Natural killer cell treated with Interleukin-12 subunit alpha and Interleukin-12 subunit beta and Interleukin-15 and Interleukin-18, amount 100 ng/mL, for 72 hours (primary cell): Measurements from ENCODE around the gene MRPL47. TPM values are rescaled to one million over a fixed set of nuclear protein-coding genes. Genes with fewer than 3 reads are reported as not detected.
"Not testable (repeated sequence)": the region's sequence is repeated elsewhere in the genome, so short reads cannot be mapped to it uniquely, and the experiment has no call there.

Experiments used
- ATAC-seq, 2 donors: fragments of 150-1000 bp; cut with Tn5 transposase in 1 of 2; sonication (Bioruptor Pico), chemical (Tn5 transposase) in 1 of 2; 2 replicates each; pipeline ENCODE4 v1.10.0; 2021
- DNase-seq: peaks from one replicate; pipeline ENCODE4 v3.0.0; 2022; ENCODE audit warnings: low spot score
- H3K27ac Mint-ChIP-seq, 2 donors: 1 replicate in 1 of 2; 2 replicates in 1 of 2; pipeline ENCODE4 v1.8.0; 2022; ENCODE audit warnings: mixed read lengths in 2 of 2, mild to moderate bottlenecking in 1 of 2, moderate library complexity in 1 of 2
- H3K27me3 Mint-ChIP-seq, 2 donors: 1 replicate in 1 of 2; 2 replicates in 1 of 2; pipeline ENCODE4 v1.8.0; 2022; ENCODE audit warnings: mixed read lengths in 2 of 2
- H3K36me3 Mint-ChIP-seq: one replicate; pipeline ENCODE4 v1.8.0; 2022; ENCODE audit warnings: mixed read lengths
- H3K4me1 Mint-ChIP-seq, 2 donors: 1 replicate in 1 of 2; 2 replicates in 1 of 2; pipeline ENCODE4 v1.8.0; 2022; ENCODE audit warnings: low read depth in 2 of 2, mixed read lengths in 2 of 2, mild to moderate bottlenecking in 1 of 2
- H3K4me3 Mint-ChIP-seq: one replicate; pipeline ENCODE4 v1.8.0; 2022; ENCODE audit warnings: mixed read lengths
- H3K9me3 Mint-ChIP-seq: 2 replicates; pipeline ENCODE4 v1.8.0; 2022; ENCODE audit warnings: mixed read lengths
- total RNA-seq, 2 donors: library from RNA; stranded (reverse); gene quantifications; one replicate each; pipeline ENCODE4 v1.2.3, GENCODE V29; 2022

MRPL47 gene
- 10 to 100 TPM; 38.8 to 42.7 TPM for total RNA-seq

DNA sequence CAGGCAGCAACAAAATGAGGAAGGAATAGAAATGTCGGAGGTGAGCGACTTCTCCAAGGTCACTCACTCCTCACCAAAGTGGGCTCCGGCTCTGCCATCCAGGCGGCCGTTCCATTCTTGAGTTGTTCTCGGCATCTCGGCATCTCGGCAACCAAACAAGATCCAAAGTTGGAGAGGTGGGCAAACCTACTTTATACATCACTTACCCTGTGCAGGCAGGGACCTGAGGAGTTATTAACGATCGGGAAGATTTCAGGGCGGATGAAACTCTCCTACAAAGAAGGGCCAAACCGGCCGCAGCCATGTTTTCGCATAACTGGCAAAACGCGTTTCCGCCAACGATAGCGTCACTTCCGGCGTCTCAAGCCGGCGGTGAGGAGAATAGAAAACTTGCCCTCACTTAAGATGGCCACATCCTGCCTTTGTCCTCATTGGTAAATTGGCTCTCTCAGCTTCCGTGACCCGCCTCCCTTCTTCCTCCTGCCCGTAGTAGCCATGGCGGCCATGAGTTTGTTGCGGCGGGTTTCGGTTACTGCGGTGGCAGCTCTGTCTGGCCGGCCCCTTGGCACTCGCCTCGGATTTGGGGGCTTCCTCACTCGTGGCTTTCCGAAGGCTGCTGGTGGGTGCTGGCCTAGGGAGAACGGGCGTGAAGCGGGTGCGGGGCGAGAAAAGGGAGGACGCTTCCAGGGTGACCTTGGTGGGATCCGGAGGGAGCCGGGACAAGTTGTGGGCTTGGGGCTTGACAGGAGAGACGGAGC, at the start of gene MRPL47, which contains the start of gene NDUFB5:
Gene MRPL47, minus strand, starts transcription at position 318 of the 758 bp plus-strand sequence. Its CDS starts 14 bp downstream, at position 304.
Gene NDUFB5, plus strand, starts transcription at position 474 of the 758 bp plus-strand sequence. Its CDS starts 22 bp downstream, at position 496.
- Mint-ChIP-seq H3K27ac (peak within 1 kb of the TSS; percentile 95 to 99), H3K9me3 (no peaks in the 10 kb centered on the region), H3K27me3 (no peaks in the 10 kb centered on the region), H3K4me1 (peaks cover 29 to 33% of the 10 kb centered on the region in 2 donors), H3K36me3 (peaks cover 15% of the 10 kb centered on the region), H3K4me3 (peak within 1 kb of the TSS; percentile 95)
- ATAC-seq (peak; percentile 97 to 100), DNase-seq (peak; percentile 92)

- H3K27me3 Mint-ChIP-seq = peaks cover 4 to 18% of the 10 kb centered on the region in 2 donors
- H3K27ac Mint-ChIP-seq = peak overlapping the region; percentile 76 to 86
- peaks cover 4% of the 10 kb centered on the region for H3K36me3 Mint-ChIP-seq
- DNase-seq = peak; percentile 66
- no peaks in the 10 kb centered on the region for H3K9me3 Mint-ChIP-seq
- peak overlapping the region; percentile 84 for H3K4me3 Mint-ChIP-seq
- ATAC-seq = peak; percentile 77 to 81
- peaks cover 25 to 26% of the 10 kb centered on the region in 2 donors for H3K4me1 Mint-ChIP-seq
These were observed 48.8 kb upstream of the MRPL47 start for GRCh38 chr3:179653096-179653797.

DNA sequence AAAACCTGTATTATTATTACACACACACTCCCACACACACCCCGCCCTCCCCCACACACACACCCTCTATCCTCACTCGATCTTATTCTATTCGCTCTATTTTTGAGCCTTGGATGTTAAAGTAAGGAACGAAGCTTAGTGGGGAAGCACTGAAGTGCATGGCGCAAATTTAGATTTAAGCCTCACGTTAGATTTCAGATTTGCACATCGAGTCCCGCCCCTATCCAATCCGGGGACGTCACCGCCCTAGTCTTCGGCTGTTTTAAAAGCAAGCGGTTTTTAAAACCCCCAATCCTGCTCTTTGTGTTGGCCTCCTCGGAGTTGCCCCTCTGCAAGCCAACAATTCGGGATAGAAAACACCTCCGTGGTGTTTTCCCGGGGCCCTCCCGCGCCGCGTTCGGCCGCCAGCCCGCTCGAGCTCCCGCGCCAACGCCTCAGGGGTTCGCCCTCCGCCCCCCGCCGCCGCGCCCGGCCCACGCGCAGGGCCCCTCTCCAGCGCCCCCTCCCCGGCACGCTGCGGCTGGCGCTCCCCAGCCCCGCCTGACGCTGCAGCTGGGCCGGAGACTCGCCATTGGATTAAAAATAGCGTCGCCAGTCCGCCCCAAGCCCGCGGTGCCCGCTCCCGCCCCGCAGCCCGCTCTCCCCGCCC, 48.1 kb upstream of the MRPL47 start, which contains the start of gene USP13:
Gene USP13, plus strand, starts transcription at position 594 of the 649 bp plus-strand sequence. CDS start 186 bp downstream, outside the sequence.
- H3K4me3 Mint-ChIP-seq = peak within 1 kb of the TSS; percentile 84
- no peaks in the 10 kb centered on the region for H3K9me3 Mint-ChIP-seq
- peaks cover 4 to 18% of the 10 kb centered on the region in 2 donors for H3K27me3 Mint-ChIP-seq
- H3K27ac Mint-ChIP-seq = peak within 1 kb of the TSS; percentile 76 to 86
- peak; percentile 67 for DNase-seq
- peaks cover 24 to 26% of the 10 kb centered on the region in 2 donors for H3K4me1 Mint-ChIP-seq
- ATAC-seq = peak; percentile 82 to 83
- H3K36me3 Mint-ChIP-seq = peaks cover 4% of the 10 kb centered on the region

DNA sequence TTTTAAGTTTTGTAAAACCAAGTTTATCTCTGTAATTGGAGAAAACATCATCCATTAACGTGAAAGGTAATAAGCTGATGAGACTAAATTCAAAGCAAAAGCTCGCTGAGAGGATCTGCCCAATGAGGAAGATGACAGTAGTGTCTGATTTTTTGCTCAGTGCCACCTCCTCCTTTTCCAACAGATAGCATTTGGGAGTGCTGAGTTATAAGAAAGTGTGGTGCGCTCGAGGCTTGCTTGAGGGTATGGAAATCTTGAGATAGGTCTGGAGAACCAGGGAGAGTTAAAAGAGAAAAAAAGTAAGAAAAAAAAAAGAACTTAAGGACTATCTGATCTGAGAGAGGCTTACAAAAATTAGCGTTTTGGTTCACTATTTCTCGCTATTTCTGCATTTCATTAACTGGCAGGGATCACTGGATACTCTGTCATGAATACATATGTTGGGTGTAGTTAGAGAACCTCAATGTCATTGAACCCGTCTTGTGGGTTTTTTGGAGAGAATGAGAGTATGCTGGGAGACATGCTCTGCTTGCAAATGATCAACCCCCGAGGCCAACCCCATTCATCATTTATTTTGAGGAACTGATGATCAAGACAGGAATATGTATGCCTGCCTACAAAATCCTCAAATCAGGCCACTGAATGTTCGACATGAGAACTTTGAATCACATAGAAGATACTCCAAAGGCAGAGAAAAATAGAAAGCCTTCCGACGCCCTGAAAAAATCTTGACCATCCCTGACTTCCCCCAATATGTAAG, 47.4 kb upstream of the MRPL47 start:
- Mint-ChIP-seq H3K9me3 (no peaks in the 10 kb centered on the region), H3K27ac (peak overlapping the region in 1 of 2 donors; percentile 64), H3K27me3 (peaks cover 4 to 18% of the 10 kb centered on the region in 2 donors), H3K4me1 (peaks cover 24 to 26% of the 10 kb centered on the region in 2 donors), H3K36me3 (peaks cover 4% of the 10 kb centered on the region), H3K4me3 (peak overlapping the region; percentile 50)
- DNase-seq = no peak
- no peak for ATAC-seq

DNA sequence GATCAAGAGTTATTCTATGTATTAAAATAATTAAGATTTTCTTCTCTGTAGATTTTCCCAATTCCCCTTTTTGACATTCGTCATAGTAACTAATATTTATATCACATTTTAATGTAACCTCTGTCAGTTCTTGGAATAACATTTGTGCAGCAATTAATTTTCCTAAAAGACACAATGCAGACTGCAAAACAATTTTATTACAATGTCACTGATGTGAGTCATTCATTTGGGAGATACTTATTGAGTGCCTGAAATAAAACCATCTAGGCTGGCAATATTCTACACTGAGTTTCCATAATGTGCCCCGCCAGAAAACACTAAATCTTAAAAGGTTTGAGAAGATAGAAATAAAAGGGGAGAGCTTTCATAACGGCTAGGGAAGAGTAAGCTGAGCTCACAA, 41.7 kb upstream of the MRPL47 start:
- no peak overlapping the region for H3K4me3 Mint-ChIP-seq
- DNase-seq (no peak), ATAC-seq (no peak)
- no peaks in the 10 kb centered on the region for H3K4me1 Mint-ChIP-seq
- H3K27ac Mint-ChIP-seq = no peak overlapping the region
- H3K9me3 Mint-ChIP-seq = no peaks in the 10 kb centered on the region
- no peaks in the 10 kb centered on the region for H3K27me3 Mint-ChIP-seq
- H3K36me3 Mint-ChIP-seq = no peaks in the 10 kb centered on the region

- not testable (repeated sequence) for DNase-seq, H3K36me3 Mint-ChIP-seq, ATAC-seq, H3K4me3 Mint-ChIP-seq, H3K27me3 Mint-ChIP-seq, H3K4me1 Mint-ChIP-seq, H3K9me3 Mint-ChIP-seq, H3K27ac Mint-ChIP-seq
These were observed 39.4 kb upstream of the MRPL47 start for GRCh38 chr3:179643837-179644236.

GRCh38 chr3:179642871-179643270, 38.4 kb upstream of the MRPL47 start:
- H3K4me1 Mint-ChIP-seq = no peaks in the 10 kb centered on the region
- no peaks in the 10 kb centered on the region for H3K9me3 Mint-ChIP-seq
- H3K27me3 Mint-ChIP-seq = peaks cover 0 to 2% of the 10 kb centered on the region in 2 donors
- H3K27ac Mint-ChIP-seq = no peak overlapping the region
- ATAC-seq = peak in 1 of 2 donors; percentile 15
- no peaks in the 10 kb centered on the region for H3K36me3 Mint-ChIP-seq
- DNase-seq = no peak
- no peak overlapping the region for H3K4me3 Mint-ChIP-seq

GRCh38 chr3:179640469-179640868, 36.0 kb upstream of the MRPL47 start:
- Mint-ChIP-seq H3K36me3 (no peaks in the 10 kb centered on the region), H3K9me3 (no peaks in the 10 kb centered on the region), H3K27me3 (peaks cover 0 to 2% of the 10 kb centered on the region in 2 donors)

GRCh38 chr3:179630753-179631451, 26.5 kb upstream of the MRPL47 start:
- Mint-ChIP-seq H3K36me3 (no peaks in the 10 kb centered on the region), H3K4me3 (no peak overlapping the region), H3K27ac (no peak overlapping the region), H3K27me3 (no peaks in the 10 kb centered on the region), H3K9me3 (no peaks in the 10 kb centered on the region), H3K4me1 (no peaks in the 10 kb centered on the region)
- DNase-seq (no peak), ATAC-seq (no peak)

More at GRCh38 chr3:179640469-179640868, 36.0 kb upstream of the MRPL47 start:
- H3K4me1 Mint-ChIP-seq = no peaks in the 10 kb centered on the region
- H3K4me3 Mint-ChIP-seq = no peak overlapping the region
- ATAC-seq = no peak
- DNase-seq = no peak
- no peak overlapping the region for H3K27ac Mint-ChIP-seq

DNA sequence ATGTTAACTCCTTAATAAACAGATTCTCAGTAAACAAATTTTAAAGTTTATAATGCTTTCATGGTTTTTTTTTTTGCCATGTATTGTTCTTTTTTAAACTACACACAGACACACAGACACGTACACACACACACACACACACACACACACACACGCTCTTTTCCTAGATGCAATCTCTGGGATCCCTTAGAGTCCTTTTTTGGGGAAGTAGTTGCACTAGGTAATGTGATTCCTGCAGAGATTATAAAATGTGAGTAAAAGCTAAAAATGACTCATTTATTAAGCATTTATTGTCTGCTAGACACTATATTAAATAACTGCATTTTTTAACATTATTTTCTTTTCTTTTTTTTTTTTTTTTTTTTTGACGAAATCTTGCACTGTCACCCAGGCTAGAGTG, 20.0 kb upstream of the MRPL47 start:
- peaks cover 27% of the 10 kb centered on the region for H3K36me3 Mint-ChIP-seq
- H3K4me3 Mint-ChIP-seq = no peak overlapping the region
- ATAC-seq (no peak), DNase-seq (no peak)
- no peaks in the 10 kb centered on the region for H3K4me1 Mint-ChIP-seq
- H3K9me3 Mint-ChIP-seq = no peaks in the 10 kb centered on the region
- no peaks in the 10 kb centered on the region for H3K27me3 Mint-ChIP-seq
- no peak overlapping the region for H3K27ac Mint-ChIP-seq

DNA sequence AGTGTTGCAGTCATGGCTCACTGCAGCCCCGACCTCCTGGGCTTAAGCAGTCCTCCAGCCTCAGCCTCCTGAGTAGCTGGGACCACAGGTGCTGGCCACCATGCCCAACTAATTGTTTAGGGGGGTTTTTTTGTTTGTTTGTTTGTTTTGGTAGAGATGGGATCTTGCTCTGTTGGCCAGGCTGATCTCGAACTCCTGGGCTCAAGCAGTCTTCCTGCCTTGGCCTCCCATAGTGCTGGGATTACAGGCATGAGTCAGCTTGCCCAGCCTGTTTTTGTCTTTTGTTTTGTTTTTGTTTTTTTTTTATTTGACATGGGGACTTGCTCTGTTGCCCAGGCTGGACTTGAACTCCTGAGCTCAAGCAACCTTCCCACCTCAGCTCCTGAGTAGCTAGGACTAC, 17.6 kb upstream of the MRPL47 start:
- Mint-ChIP-seq H3K9me3 (no peaks in the 10 kb centered on the region), H3K27me3 (no peaks in the 10 kb centered on the region), H3K4me1 (no peaks in the 10 kb centered on the region), H3K27ac (no peak overlapping the region), H3K36me3 (peaks cover 34% of the 10 kb centered on the region), H3K4me3 (no peak overlapping the region)
- ATAC-seq (no peak), DNase-seq (no peak)

DNA sequence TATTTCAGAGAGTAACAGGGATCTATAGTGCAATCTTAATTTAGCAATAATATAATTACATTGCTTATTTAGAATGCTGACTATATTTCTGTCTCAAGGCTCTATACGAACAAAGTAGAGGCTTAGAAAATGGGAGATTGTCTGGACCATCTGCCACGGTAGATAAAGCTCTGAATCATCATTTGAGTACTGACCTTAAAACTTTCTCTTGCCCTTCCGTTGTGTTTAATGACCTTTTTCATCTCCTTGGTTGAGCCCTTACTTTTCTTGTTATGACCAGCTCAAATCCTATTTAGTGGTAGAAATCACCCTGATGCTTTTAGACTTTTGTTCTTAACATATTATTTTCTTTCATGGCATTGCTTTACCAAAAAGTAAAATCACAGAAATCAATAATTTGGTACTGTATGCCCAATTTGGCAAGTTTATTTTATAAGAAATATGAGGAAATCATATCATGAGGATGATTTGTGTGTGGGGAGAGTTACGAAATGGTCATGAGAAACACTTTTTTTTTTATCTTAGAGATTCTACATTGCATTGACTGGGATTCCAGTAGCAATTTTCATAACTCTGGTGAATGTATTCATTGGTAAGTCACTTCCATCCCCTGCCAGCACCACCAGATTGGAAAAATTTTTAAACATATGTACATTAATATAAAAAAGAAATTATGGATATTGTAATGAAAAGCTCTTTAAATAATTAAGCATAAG, 11.2 kb upstream of the MRPL47 start:
- H3K27ac Mint-ChIP-seq = no peak overlapping the region
- H3K4me1 Mint-ChIP-seq = peaks cover 5% of the 10 kb centered on the region in 2 donors
- H3K4me3 Mint-ChIP-seq = no peak overlapping the region
- no peaks in the 10 kb centered on the region for H3K27me3 Mint-ChIP-seq
- H3K36me3 Mint-ChIP-seq = peaks cover 19% of the 10 kb centered on the region
- ATAC-seq (no peak), DNase-seq (no peak)
- no peaks in the 10 kb centered on the region for H3K9me3 Mint-ChIP-seq
